NCI-H2029 (cell line): ENCODE data around the gene AGTPBP1.
"Not testable (repeated sequence)": the region's sequence is repeated elsewhere in the genome, so short reads cannot be mapped to it uniquely, and the experiment has no call there.

Experiments
- DNase-seq: peaks from one replicate; lab custom pipeline; 2025; lab: John Stamatoyannopoulos, UW

The AGTPBP1 gene

GRCh38 chr9:85719411-85719810, 22.3 kb downstream of the AGTPBP1 start:
- DNase-seq: not testable (repeated sequence)

- DNase-seq: not testable (repeated sequence)
Measured at GRCh38 chr9:85717818-85718217, 23.9 kb downstream of the AGTPBP1 start.

GRCh38 chr9:85717220-85717619, 24.5 kb downstream of the AGTPBP1 start:
- no peak for DNase-seq

GRCh38 chr9:85716031-85716877, 25.5 kb downstream of the AGTPBP1 start:
- DNase-seq: no peak

- DNase-seq: no peak
Measured at GRCh38 chr9:85715587-85715986, 26.2 kb downstream of the AGTPBP1 start.

- DNase-seq: no peak
Measured at GRCh38 chr9:85713897-85714296, 27.9 kb downstream of the AGTPBP1 start.

- no peak for DNase-seq
Measured at GRCh38 chr9:85704744-85705143, 37.0 kb downstream of the AGTPBP1 start.

GRCh38 chr9:85703398-85703797, 38.4 kb downstream of the AGTPBP1 start:
- DNase-seq: no peak

GRCh38 chr9:85702726-85703289, 38.9 kb downstream of the AGTPBP1 start:
- no peak for DNase-seq

GRCh38 chr9:85702191-85702590, 39.6 kb downstream of the AGTPBP1 start:
- DNase-seq: no peak

- DNase-seq: no peak
Measured at GRCh38 chr9:85700330-85700729, 41.4 kb downstream of the AGTPBP1 start.

- no peak for DNase-seq
Measured at GRCh38 chr9:85688361-85688760, 53.4 kb downstream of the AGTPBP1 start.

- DNase-seq: no peak
Measured at GRCh38 chr9:85685081-85685480, 56.7 kb downstream of the AGTPBP1 start.

- no peak for DNase-seq
Measured at GRCh38 chr9:85676790-85677189, 65.0 kb downstream of the AGTPBP1 start.

GRCh38 chr9:85667374-85667773, 74.4 kb downstream of the AGTPBP1 start:
- DNase-seq: no peak

- DNase-seq: no peak
Measured at GRCh38 chr9:85666086-85666485, 75.7 kb downstream of the AGTPBP1 start.

GRCh38 chr9:85662573-85662972, 79.2 kb downstream of the AGTPBP1 start:
- no peak for DNase-seq

GRCh38 chr9:85658716-85659115, 83.0 kb downstream of the AGTPBP1 start:
- no peak for DNase-seq

- DNase-seq: no peak
Measured at GRCh38 chr9:85653153-85653552, 88.6 kb downstream of the AGTPBP1 start.

- DNase-seq: no peak
Measured at GRCh38 chr9:85647571-85647970, 94.2 kb downstream of the AGTPBP1 start.

GRCh38 chr9:85645909-85646627, 95.7 kb downstream of the AGTPBP1 start:
- DNase-seq: no peak

- no peak for DNase-seq
Measured at GRCh38 chr9:85640425-85640824, 101.3 kb downstream of the AGTPBP1 start.

- DNase-seq: no peak
Measured at GRCh38 chr9:85639675-85640186, 102.0 kb downstream of the AGTPBP1 start.
